CD4-positive, alpha-beta T cell treated with Interleukin-6 at 100 ng/mL for 8 hours (primary cell): ENCODE results near the gene NFASC.

ENCODE experiments used
- DNase-seq: peaks from one replicate; pipeline ENCODE4 v3.0.0-alpha.2; 2020; ENCODE audit warnings: mixed read lengths, low spot score

The NFASC gene

DNA sequence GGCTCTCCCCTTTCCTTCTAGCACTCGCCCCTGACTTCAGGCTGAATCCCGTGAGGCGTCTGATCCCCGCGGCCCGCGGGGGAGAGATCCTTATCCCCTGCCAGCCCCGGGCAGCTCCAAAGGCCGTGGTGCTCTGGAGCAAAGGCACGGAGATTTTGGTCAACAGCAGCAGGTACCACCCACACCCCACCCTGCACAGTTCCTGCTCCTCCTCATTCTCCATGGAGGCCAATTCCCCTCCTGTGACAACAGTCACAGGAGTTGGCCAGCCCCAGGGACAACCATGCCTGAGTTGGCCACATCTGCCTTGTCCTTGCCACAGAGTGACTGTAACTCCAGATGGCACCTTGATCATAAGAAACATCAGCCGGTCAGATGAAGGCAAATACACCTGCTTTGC is 193.6 kb downstream of the NFASC start:
- DNase-seq, result no peak

DNA sequence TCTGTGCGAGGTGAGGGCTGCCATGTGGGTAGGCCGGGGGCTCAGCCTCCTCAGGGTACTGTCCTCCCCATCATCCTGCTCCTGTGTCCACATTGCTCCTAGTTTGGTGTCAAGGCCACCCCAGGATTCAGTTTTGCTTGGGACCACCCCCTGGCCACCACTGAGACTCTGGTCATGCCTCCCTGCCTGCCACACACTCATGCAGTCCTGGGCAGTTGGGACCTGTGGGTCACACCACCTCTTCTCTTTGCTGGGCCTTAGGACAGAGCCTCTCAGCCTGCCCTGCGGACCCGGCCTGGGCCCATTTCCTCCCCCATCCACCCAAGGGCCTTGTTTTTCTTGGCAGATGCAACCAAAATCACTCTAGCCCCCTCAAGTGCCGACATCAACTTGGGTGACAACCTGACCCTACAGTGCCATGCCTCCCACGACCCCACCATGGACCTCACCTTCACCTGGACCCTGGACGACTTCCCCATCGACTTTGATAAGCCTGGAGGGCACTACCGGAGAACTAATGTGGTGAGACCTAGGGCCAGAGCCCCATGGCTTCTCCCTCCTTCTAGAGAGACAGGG is 194.2 kb downstream of the NFASC start:
- DNase-seq, result no peak

DNA sequence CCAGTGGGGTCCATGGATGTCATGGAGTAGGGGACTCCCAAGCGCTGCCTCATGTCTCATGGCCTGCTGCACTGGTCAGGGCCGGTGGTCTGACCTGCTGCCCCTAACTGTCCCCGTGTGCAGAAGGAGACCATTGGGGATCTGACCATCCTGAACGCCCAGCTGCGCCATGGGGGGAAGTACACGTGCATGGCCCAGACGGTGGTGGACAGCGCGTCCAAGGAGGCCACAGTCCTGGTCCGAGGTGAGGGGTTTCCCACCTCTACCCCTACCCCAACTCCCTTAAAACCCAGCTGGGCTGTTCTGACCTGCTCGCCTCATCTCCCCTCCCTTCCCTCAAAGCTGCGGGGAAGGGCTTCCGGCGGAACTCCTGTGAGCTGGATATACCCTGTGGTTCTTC is 195.0 kb downstream of the NFASC start:
- no peak for DNase-seq

DNA sequence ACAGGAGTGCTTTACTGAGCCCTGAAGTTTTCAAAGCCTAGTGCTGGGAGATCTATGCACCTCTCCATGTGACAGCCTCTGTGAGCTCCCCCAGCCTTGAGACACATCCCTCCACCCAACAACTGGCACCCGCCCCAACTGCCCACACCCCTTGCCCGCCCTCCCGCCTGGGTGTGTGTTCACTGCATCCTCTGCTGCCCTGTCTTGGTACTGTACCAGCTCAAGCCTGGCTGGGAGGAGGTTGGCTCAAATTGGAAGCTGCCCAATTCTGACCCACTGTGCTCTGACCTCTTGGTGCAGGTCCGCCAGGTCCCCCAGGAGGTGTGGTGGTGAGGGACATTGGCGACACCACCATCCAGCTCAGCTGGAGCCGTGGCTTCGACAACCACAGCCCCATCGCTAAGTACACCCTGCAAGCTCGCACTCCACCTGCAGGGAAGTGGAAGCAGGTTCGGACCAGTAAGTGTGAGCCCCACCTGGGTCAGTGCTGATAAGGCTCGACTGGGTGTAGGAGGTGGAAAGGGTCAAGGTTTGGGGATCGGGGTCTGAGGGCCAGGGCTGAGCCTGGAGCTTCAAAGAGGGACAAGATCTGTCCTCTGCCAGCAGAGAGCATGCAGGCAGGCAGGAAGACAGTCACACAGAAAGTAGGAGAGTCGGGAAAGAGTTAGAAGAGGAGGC is 195.6 kb downstream of the NFASC start:
- no peak for DNase-seq

DNA sequence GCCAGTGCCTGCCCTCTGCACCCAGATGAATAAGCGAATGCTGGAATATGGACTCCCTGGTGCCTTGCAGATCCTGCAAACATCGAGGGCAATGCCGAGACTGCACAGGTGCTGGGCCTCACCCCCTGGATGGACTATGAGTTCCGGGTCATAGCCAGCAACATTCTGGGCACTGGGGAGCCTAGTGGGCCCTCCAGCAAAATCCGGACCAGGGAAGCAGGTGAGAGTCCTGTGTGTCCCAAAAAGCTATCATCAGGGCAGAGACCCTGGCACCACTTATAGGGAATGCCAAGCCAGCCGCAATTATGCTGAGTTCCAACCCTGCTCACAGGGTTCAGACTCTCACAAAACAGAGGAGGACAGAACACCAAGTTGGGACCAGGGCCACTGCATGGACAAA is 196.4 kb downstream of the NFASC start:
- DNase-seq, result no peak

DNA sequence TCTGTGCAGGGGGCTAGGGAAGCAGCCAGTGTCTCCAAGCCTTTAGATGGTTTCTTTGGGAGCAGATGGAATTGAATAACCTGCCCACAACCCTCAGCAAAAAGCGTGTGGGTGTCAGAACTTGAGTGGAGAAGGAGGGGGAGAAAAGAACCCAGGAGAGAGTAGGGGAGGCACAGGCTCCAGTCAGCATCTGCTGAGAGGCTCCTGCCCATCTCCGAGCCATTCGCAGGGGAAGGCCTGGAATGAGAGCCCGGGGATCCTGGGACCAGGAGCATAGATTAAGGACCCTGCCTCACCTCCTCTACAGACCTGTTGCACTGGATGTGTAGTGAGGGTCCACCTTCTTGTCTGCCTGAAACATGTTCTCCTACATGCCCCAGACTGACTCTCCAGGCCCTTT is 197.3 kb downstream of the NFASC start:
- DNase-seq, result no peak

DNA sequence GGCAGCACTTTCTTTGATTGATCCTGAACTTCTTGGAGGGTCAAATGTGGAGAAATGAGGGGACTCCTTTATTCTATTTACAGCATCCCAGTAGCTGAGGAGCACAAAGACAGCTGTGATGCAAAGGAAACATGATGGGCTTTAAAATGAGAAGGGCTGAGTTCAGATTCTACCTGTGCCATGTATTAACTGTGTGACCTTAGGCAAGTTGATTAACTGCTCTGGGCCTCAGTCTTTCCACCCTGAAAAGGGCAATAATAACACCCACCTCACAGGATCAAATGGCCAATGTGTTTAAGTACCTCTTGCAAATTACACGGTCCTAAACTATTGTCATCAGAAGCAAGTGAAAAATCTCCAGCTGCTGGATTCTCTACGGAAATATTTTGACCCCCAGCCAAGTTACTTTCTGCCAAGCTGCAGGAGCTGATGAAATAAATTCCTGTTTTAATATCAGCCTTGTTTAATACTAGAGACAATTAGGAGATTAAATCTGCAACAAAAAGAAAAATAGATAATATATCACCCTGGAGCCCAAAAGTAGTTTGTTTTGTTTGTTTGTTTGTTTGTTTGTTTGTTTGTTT is 197.9 kb downstream of the NFASC start:
- DNase-seq, result no peak

DNA sequence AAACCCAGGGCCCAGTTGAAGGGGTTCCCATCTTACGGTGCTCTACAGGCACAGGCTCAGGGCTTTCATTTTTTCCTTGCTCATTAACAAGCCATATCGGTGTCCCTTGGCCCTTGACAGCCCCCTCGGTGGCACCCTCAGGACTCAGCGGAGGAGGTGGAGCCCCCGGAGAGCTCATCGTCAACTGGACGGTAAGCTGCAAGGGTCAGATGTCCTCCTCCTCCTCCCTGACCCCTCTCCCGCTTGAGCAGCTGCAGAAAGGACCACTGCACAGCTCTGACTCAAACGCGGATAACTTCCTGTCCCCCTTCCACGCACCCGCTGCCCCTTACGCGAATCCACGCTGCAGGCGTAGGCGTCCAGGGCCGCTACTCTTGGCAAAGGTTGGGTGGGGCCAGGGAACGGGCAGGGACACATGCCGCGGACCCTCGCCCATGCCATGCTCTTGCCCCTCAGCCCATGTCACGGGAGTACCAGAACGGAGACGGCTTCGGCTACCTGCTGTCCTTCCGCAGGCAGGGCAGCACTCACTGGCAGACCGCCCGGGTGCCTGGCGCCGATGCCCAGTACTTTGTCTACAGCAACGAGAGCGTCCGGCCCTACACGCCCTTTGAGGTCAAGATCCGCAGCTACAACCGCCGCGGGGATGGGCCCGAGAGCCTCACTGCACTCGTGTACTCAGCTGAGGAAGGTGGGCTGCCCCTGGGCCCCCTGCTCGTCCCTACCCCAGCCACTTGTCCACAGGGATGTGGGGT is 198.9 kb downstream of the NFASC start:
- DNase-seq, result no peak

DNA sequence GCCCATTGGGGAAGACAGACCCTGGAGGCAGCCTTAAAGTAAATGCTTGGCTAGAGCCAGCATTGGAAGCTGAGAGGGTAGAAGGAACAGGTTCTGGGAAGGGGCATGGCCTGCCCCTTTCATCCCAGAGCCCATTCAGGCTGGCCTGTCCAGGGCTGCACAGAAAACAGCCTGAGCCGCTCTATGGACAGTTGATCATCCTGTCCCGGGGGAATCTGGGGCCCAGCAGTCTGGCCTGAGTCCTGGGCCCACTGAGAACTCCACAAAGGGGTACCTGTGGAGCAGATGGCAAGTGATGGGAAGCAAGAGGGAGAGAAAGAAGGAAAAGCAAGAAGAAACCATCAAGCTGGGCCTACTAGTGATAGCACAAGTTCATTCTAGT is 200.4 kb downstream of the NFASC start:
- no peak for DNase-seq

DNA sequence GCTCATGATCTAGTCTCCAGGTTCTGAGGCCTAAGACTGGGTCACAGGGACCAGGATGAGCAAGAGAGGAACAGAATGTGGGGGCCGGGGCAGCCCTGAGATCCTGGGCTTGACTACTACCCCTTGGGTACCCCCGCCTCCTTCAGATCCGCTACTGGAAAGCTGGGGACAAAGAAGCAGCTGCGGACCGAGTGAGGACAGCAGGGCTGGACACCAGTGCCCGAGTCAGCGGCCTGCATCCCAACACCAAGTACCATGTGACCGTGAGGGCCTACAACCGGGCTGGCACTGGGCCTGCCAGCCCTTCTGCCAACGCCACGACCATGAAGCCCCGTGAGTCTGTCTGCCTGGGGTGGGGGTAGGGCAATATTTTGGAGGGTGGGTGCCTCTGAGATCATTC is 201.1 kb downstream of the NFASC start:
- DNase-seq, result no peak

DNA sequence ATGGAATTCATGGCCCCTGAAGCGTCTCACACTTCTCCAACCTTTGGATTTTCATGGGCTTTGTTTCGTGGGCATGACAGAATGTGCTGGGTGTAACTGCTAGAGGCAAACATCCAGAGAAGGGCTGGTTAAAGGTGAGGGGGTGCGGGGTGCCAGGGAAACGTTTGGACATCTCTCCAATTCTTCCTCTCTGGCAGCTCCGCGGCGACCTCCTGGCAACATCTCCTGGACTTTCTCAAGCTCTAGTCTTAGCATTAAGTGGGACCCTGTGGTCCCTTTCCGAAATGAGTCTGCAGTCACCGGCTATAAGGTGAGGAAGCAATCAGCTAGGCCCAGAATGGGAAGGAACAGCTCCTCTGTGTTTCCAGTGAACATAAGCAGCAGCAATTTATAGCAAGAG is 201.6 kb downstream of the NFASC start:
- DNase-seq, result no peak
